ENCODE data around the gene KCNT2. TPM values are rescaled to one million over a fixed set of nuclear protein-coding genes. Genes with fewer than 3 reads are reported as not detected.

The KCNT2 gene
- total RNA-seq, 4 donors from 2014 or later: 3.7 to 18.5 (median 6.5) TPM

GRCh38 chr1:196444634-196445033 lies 163.6 kb downstream of the KCNT2 start:
- H3K9me3 ChIP-seq: no peaks in the 10 kb centered on the region
- no peaks in the 10 kb centered on the region for H3K27me3 ChIP-seq
- H3K4me3 ChIP-seq (replicated peaks in 1 of 3): no peak overlapping the region
- H3K4me1 ChIP-seq: no peaks in the 10 kb centered on the region
- no peak for DNase-seq
- no peak overlapping the region for H3K27ac ChIP-seq
- no peaks in the 10 kb centered on the region for H3K36me3 ChIP-seq
- intact Hi-C loops (cut with DNase I): no loop called here
- TF ChIP-seq, protein P1, sequence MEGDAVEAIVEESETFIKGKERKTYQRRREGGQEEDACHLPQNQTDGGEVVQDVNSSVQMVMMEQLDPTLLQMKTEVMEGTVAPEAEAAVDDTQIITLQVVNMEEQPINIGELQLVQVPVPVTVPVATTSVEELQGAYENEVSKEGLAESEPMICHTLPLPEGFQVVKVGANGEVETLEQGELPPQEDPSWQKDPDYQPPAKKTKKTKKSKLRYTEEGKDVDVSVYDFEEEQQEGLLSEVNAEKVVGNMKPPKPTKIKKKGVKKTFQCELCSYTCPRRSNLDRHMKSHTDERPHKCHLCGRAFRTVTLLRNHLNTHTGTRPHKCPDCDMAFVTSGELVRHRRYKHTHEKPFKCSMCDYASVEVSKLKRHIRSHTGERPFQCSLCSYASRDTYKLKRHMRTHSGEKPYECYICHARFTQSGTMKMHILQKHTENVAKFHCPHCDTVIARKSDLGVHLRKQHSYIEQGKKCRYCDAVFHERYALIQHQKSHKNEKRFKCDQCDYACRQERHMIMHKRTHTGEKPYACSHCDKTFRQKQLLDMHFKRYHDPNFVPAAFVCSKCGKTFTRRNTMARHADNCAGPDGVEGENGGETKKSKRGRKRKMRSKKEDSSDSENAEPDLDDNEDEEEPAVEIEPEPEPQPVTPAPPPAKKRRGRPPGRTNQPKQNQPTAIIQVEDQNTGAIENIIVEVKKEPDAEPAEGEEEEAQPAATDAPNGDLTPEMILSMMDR (IDR thresholded peaks at IDR 0.05): no peak

GRCh38 chr1:196442366-196442765 lies 165.9 kb downstream of the KCNT2 start:
- H3K36me3 ChIP-seq: no peaks in the 10 kb centered on the region
- TF ChIP-seq POLR2A (IDR thresholded peaks at IDR 0.05): no peak
- TF ChIP-seq, protein P1 (IDR thresholded peaks at IDR 0.05): no peak
- H3K9me3 ChIP-seq: no peaks in the 10 kb centered on the region
- H3K4me3 ChIP-seq (replicated peaks in 1 of 3): no peak overlapping the region
- no peak overlapping the region for H3K27ac ChIP-seq
- WGBS, 2 donors: 93 to 97% methylated on average over 3 of the region's 3 CpGs
- intact Hi-C loops (cut with DNase I): no loop called here
- DNase-seq: no peak
- no peaks in the 10 kb centered on the region for H3K4me1 ChIP-seq
- no peaks in the 10 kb centered on the region for H3K27me3 ChIP-seq

DNA sequence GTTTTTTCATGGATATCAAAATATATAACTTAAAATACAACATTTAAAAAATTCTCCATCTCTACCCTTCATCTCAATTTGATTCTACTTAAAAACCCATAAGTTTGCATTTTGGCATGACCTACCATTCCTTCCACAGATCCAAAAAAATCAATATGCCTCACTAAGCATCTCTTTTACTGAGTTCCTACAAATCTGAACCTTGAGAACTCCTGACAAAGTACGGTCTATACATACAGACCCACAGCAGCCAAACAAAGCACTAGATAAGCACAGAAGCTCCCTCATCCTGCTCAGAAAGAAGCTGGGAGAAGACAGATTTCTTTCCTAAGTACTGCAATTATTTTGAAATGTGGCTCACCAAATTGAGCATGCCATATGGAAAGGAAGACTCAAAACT lies 167.5 kb downstream of the KCNT2 start:
- H3K4me3 ChIP-seq (replicated peaks in 1 of 3): no peak overlapping the region
- H3K36me3 ChIP-seq: no peaks in the 10 kb centered on the region
- H3K27me3 ChIP-seq: no peaks in the 10 kb centered on the region
- WGBS, 2 donors: 79 to 91% methylated on average over 1 of the region's 1 CpG
- intact Hi-C loops (cut with DNase I): no loop called here
- no peaks in the 10 kb centered on the region for H3K9me3 ChIP-seq
- no peak for DNase-seq
- no peak overlapping the region for H3K27ac ChIP-seq
- TF ChIP-seq, protein P1 (IDR thresholded peaks at IDR 0.05): no peak
- TF ChIP-seq POLR2A (IDR thresholded peaks at IDR 0.05): no peak
- H3K4me1 ChIP-seq: no peaks in the 10 kb centered on the region

DNA sequence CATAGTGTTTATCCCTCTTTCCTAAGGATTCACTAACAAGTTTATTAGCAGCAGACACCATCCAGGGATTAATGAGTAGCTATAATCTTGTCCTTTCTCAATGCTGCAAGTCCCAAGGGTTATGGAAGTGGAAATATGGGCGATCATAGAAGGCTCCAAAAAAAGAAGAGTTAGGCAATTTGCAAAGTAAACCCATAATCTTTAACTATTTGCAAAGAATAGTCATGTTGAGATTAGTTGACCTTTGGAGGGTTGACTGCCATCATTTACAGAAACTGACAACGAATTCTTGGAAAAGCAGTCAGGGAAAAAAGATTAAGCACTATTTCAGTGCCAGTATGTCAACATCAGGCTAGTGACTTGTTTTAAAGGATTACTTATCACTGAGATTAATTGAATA lies 169.9 kb downstream of the KCNT2 start:
- Histone ChIP-seq H3K9me3 (no peaks in the 10 kb centered on the region), H3K4me1 (no peaks in the 10 kb centered on the region), H3K36me3 (no peaks in the 10 kb centered on the region), H3K4me3 (replicated peaks in 1 of 3) (no peak overlapping the region), H3K27ac (no peak overlapping the region), H3K27me3 (no peaks in the 10 kb centered on the region)
- DNase-seq: no peak
- WGBS, 2 donors: 46 to 54% methylated on average over 2 of the region's 2 CpGs
- no peak for TF ChIP-seq POLR2A (IDR thresholded peaks at IDR 0.05)
- TF ChIP-seq, protein P1 (IDR thresholded peaks at IDR 0.05): no peak
- intact Hi-C loops (cut with DNase I): no loop called here

DNA sequence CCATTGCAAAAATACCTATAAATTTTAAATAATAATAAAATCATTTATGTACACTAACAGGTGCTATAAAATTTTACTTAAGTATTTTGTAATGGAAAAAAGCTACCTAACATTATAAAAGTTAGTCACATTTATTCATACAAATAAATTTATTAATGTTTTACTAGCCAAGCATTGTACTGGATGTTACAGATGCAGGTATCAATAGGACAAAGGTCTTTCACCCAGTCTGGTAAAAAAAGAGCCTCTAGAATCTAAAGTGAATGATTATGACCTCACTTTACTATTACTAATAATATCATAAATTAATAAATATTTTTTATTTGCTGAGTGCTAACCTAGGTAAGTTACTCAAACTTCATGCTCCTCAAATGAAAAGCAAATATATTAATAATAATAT lies 170.6 kb downstream of the KCNT2 start:
- no peak for DNase-seq
- TF ChIP-seq, protein P1 (IDR thresholded peaks at IDR 0.05): no peak
- no peak for TF ChIP-seq POLR2A (IDR thresholded peaks at IDR 0.05)
- intact Hi-C loops (cut with DNase I): no loop called here
- Histone ChIP-seq H3K36me3 (no peaks in the 10 kb centered on the region), H3K4me3 (replicated peaks in 1 of 3) (no peak overlapping the region), H3K27me3 (no peaks in the 10 kb centered on the region), H3K4me1 (no peaks in the 10 kb centered on the region), H3K9me3 (no peaks in the 10 kb centered on the region), H3K27ac (no peak overlapping the region)

All from thyroid gland (tissue), 4 donors.